Measurements from ENCODE around the gene PRKCZ. TPM values are rescaled to one million over a fixed set of nuclear protein-coding genes. Genes with fewer than 3 reads are reported as not detected.

Gene PRKCZ
- total RNA-seq, 1 donor from 2014 or later, result 32.6 TPM

- Histone ChIP-seq H3K4me1 (ENCODE audit: insufficient read depth, low read length) (no peaks in the 10 kb centered on the region), H4K20me1 (ENCODE audit: insufficient read depth, low read length) (no peaks in the 10 kb centered on the region), H3K4me3 (ENCODE audit: insufficient read depth, low read depth, low read length) (no peak overlapping the region), H3K27me3 (ENCODE audit: insufficient read depth, low read length) (peaks cover 18% of the 10 kb centered on the region), H3K79me2 (ENCODE audit: insufficient read depth, low read length) (no peaks in the 10 kb centered on the region), H2AFZ (ENCODE audit: low read depth, low read length) (no peak overlapping the region), H3K9me3 (ENCODE audit: insufficient read depth, low read depth, low read length) (no peaks in the 10 kb centered on the region), H3K27ac (ENCODE audit: low read depth, low read length) (no peak overlapping the region), H3K9ac (ENCODE audit: low read length) (no peak overlapping the region), H3K36me3 (ENCODE audit: insufficient read depth, low read length) (no peaks in the 10 kb centered on the region), H3K4me2 (ENCODE audit: low read length) (no peak overlapping the region)
- DNase-seq (ENCODE audit: low read depth) (no peak), FAIRE-seq (no peak)
- H3K27ac Mint-ChIP-seq (ENCODE audit: unreplicated experiment), result no peak overlapping the region
- no peaks in the 10 kb centered on the region for H3K36me3 Mint-ChIP-seq (ENCODE audit: low read depth, unreplicated experiment)
- H3K4me1 Mint-ChIP-seq (ENCODE audit: low read depth, unreplicated experiment), result no peaks in the 10 kb centered on the region
- H3K27me3 Mint-ChIP-seq (ENCODE audit: low read depth, unreplicated experiment), result peaks cover 41% of the 10 kb centered on the region
- TF ChIP-seq EZH2 (IDR thresholded peaks at IDR 0.05; ENCODE audit: insufficient read depth, low read length), result no peak
- TF ChIP-seq, protein P1, sequence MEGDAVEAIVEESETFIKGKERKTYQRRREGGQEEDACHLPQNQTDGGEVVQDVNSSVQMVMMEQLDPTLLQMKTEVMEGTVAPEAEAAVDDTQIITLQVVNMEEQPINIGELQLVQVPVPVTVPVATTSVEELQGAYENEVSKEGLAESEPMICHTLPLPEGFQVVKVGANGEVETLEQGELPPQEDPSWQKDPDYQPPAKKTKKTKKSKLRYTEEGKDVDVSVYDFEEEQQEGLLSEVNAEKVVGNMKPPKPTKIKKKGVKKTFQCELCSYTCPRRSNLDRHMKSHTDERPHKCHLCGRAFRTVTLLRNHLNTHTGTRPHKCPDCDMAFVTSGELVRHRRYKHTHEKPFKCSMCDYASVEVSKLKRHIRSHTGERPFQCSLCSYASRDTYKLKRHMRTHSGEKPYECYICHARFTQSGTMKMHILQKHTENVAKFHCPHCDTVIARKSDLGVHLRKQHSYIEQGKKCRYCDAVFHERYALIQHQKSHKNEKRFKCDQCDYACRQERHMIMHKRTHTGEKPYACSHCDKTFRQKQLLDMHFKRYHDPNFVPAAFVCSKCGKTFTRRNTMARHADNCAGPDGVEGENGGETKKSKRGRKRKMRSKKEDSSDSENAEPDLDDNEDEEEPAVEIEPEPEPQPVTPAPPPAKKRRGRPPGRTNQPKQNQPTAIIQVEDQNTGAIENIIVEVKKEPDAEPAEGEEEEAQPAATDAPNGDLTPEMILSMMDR (IDR thresholded peaks at IDR 0.05; ENCODE audit: insufficient read depth, low read depth, low read length), result no peak
- H3K4me3 Mint-ChIP-seq (ENCODE audit: unreplicated experiment), result no peak overlapping the region
- H3K9me3 Mint-ChIP-seq (ENCODE audit: unreplicated experiment), result no peaks in the 10 kb centered on the region
Observed at GRCh38 chr1:2024887-2025286, 25.3 kb upstream of the PRKCZ start.

GRCh38 chr1:2025491-2025981 is 24.7 kb upstream of the PRKCZ start:
- FAIRE-seq, result no peak
- no peak overlapping the region for H3K4me2 ChIP-seq (ENCODE audit: low read length)
- no peak overlapping the region for H2AFZ ChIP-seq (ENCODE audit: low read depth, low read length)

More at GRCh38 chr1:2025491-2025981, 24.7 kb upstream of the PRKCZ start:
- Mint-ChIP-seq H3K36me3 (ENCODE audit: low read depth, unreplicated experiment) (no peaks in the 10 kb centered on the region), H3K27me3 (ENCODE audit: low read depth, unreplicated experiment) (peaks cover 38% of the 10 kb centered on the region), H3K4me1 (ENCODE audit: low read depth, unreplicated experiment) (no peaks in the 10 kb centered on the region), H3K27ac (ENCODE audit: unreplicated experiment) (no peak overlapping the region), H3K9me3 (ENCODE audit: unreplicated experiment) (no peaks in the 10 kb centered on the region), H3K4me3 (ENCODE audit: unreplicated experiment) (no peak overlapping the region)
- Histone ChIP-seq H3K9me3 (ENCODE audit: insufficient read depth, low read depth, low read length) (no peaks in the 10 kb centered on the region), H3K36me3 (ENCODE audit: insufficient read depth, low read length) (no peaks in the 10 kb centered on the region), H4K20me1 (ENCODE audit: insufficient read depth, low read length) (no peaks in the 10 kb centered on the region), H3K9ac (ENCODE audit: low read length) (no peak overlapping the region), H3K4me3 (ENCODE audit: insufficient read depth, low read depth, low read length) (no peak overlapping the region), H3K79me2 (ENCODE audit: insufficient read depth, low read length) (no peaks in the 10 kb centered on the region), H3K4me1 (ENCODE audit: insufficient read depth, low read length) (no peaks in the 10 kb centered on the region), H3K27me3 (ENCODE audit: insufficient read depth, low read length) (peaks cover 11% of the 10 kb centered on the region), H3K27ac (ENCODE audit: low read depth, low read length) (no peak overlapping the region)
- TF ChIP-seq, protein P1 (IDR thresholded peaks at IDR 0.05; ENCODE audit: insufficient read depth, low read depth, low read length), result no peak
- TF ChIP-seq EZH2 (IDR thresholded peaks at IDR 0.05; ENCODE audit: insufficient read depth, low read length), result no peak
- no peak for DNase-seq (ENCODE audit: low read depth)

All from astrocyte (in vitro differentiated cells and primary cell).